ENCODE data around the gene MAP3K21.

MAP3K21 gene

DNA sequence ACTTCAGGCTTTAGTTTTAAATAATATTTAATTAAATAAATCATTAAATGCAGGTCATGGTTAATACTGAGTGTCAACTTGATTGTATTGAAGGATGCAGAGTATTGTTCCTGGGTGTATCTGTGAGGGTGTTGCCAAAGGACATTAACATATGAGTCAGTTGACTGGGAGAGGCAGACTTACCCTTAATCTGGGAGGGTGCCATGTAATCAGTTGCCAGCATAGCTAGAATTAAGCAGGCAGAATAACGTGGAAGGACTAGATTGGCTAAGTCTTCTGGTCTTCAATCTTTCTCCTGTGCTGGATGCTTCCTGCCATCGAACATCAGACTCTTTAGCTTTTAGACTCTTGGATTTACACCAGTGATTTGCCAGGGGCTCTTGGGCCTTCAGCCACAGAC, 85.3 kb downstream of the MAP3K21 start:
- ChIA-PET POLR2A (ENCODE audit: low non-redundant PET) (no interaction called here), CTCF (no interaction called here)
- DNase-seq (ENCODE audit: low spot score): no peak
- no peak overlapping the region for H3K27ac ChIP-seq
- TF ChIP-seq, protein P1, sequence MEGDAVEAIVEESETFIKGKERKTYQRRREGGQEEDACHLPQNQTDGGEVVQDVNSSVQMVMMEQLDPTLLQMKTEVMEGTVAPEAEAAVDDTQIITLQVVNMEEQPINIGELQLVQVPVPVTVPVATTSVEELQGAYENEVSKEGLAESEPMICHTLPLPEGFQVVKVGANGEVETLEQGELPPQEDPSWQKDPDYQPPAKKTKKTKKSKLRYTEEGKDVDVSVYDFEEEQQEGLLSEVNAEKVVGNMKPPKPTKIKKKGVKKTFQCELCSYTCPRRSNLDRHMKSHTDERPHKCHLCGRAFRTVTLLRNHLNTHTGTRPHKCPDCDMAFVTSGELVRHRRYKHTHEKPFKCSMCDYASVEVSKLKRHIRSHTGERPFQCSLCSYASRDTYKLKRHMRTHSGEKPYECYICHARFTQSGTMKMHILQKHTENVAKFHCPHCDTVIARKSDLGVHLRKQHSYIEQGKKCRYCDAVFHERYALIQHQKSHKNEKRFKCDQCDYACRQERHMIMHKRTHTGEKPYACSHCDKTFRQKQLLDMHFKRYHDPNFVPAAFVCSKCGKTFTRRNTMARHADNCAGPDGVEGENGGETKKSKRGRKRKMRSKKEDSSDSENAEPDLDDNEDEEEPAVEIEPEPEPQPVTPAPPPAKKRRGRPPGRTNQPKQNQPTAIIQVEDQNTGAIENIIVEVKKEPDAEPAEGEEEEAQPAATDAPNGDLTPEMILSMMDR (conservative IDR thresholded peaks at IDR 0.05; ENCODE audit: low read depth): no peak

DNA sequence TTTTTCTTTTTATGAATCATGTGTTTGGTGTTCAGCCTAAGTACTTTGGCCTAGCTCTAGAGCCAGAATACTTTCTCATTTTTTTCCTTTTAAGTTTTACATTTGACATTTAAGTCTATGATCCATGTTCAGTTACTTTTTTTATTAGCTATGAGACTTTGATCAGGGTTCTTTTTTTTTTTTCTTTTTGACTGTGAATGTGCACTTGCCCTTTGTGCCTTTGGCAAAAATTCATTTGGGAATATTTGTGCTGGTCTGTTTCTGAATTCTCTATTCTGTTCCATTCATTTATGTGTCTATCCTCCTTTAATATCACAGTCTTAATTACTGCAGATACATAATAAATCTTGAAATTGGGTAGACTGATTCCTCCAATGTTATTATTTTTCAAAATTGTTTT, 93.8 kb downstream of the MAP3K21 start:
- no peak overlapping the region for H3K27ac ChIP-seq
- ChIA-PET POLR2A (ENCODE audit: low non-redundant PET) (no interaction called here), CTCF (interaction anchor here (0.6 to 0.7 kb wide), 3 partner anchors 9 to 674 kb away, joined by 3 read pairs; no protein-coding TSS in a partner anchor)
- DNase-seq (ENCODE audit: low spot score): no peak
- TF ChIP-seq, protein P1 (conservative IDR thresholded peaks at IDR 0.05; ENCODE audit: low read depth): no peak

DNA sequence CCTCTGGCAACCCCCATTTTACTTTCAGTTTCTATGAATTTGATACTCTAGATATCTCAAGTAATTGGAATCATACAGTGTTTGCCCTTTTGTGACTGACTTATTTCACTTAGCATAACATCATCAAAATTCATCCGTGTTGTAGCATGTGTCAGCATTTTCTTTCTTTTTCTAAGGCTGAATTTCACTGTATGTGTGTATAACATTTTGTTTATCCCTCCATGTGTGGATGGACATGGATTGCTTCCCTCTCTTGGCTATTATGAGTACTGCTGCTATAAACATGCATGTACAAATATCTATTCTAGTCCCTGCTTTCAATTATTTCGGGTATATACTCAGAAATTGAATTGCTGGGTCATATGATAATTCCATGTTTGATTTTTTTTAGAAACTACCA, 97.3 kb downstream of the MAP3K21 start:
- TF ChIP-seq, protein P1 (conservative IDR thresholded peaks at IDR 0.05; ENCODE audit: low read depth): no peak
- ChIA-PET CTCF (no interaction called here), POLR2A (ENCODE audit: low non-redundant PET) (no interaction called here)
- no peak overlapping the region for H3K27ac ChIP-seq
- no peak for DNase-seq (ENCODE audit: low spot score)

DNA sequence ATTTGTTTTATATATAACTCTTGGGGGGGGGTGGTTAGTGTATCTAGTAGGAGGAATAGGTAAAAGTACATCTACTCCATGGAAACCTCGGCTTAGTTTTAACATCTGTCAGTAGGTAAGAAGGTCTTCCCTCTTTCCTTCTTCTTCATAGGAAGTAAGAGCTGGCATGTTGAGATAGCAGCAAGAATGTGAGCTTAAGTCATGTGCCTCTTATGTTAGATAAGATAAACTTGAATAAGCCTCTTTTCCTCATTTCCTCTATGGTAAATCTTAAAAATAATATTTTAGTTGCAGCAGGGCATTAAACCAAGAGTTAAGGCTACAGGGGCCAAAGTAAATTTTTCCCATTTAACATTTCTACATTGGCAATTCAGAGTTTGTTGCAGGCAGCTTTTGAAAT, 100.4 kb downstream of the MAP3K21 start:
- POLR2A ChIA-PET (ENCODE audit: low non-redundant PET): no interaction called here
- DNase-seq (ENCODE audit: low spot score): no peak
- no peak overlapping the region for H3K27ac ChIP-seq
- TF ChIP-seq, protein P1 (conservative IDR thresholded peaks at IDR 0.05; ENCODE audit: low read depth): no peak
- CTCF ChIA-PET: interaction anchor here (0.7 to 0.8 kb wide), 2 partner anchors 684 to 834 kb away, joined by 3 read pairs; no protein-coding TSS in a partner anchor

DNA sequence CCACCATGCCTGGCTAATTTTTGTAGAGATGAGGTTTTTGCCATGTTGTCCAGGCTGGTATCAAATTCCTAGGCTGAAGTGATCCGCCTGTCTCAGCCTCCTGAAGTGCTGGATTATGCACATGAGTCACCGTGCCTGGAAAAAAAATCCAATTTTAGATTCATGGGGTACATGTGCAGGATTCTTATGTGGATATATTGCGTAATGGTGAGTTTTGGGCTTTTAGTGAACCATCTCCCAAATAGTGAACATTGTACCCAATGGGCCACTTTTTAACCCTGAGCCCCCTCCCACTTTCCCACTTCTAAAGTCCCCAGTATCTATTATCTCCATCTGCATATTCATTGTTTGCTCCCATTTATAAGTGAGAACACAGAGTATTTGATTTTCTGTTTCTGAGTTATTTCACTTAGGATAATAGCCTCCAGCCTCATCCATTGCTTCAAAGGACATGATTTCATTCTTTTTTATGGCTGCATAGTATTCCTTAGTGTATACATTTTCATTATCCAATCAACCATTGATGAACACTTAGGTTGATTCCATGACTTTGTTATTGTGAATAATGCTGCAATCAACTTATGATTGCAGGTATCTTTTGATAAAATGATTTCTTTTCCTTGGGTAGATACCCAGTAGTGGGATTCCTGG, 104.4 kb downstream of the MAP3K21 start:
- no peak overlapping the region for H3K27ac ChIP-seq
- CTCF ChIA-PET: no interaction called here
- POLR2A ChIA-PET (ENCODE audit: low non-redundant PET): no interaction called here
- DNase-seq (ENCODE audit: low spot score): no peak
- TF ChIP-seq, protein P1 (conservative IDR thresholded peaks at IDR 0.05; ENCODE audit: low read depth): no peak

DNA sequence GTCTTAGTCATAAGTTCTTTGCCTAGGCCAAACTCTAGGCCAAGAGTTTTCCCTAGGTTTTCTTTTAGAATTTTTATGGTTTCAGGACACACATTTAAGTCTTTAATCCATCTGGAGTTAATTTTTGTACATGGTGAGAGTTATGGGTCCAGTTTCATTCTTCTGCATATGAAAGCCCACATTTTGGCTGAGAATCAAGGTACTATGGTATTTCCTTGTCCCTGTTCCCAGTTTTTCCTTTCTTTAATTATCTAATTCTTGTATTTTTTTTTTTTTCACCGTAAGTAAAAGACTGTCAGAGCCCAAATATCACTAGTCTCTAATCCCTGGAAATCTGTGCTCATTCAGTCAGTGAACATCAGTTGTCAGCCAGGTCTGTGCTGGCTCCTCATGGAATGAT, 105.4 kb downstream of the MAP3K21 start:
- ChIA-PET CTCF (no interaction called here), POLR2A (ENCODE audit: low non-redundant PET) (no interaction called here)
- no peak overlapping the region for H3K27ac ChIP-seq
- no peak for DNase-seq (ENCODE audit: low spot score)
- TF ChIP-seq, protein P1 (conservative IDR thresholded peaks at IDR 0.05; ENCODE audit: low read depth): no peak
